Mesothelial cell of epicardium (in vitro differentiated cells): ENCODE results near the gene LPAR5. TPM values are rescaled to one million over a fixed set of nuclear protein-coding genes. Genes with fewer than 3 reads are reported as not detected.
"Not testable (repeated sequence)": the region's sequence is repeated elsewhere in the genome, so short reads cannot be mapped to it uniquely, and the experiment has no call there.

Experiments
- DNase-seq, 2 experiments: peaks; one replicate each; pipeline ENCODE4 v3.0.0; 2021; ENCODE audit warnings: low spot score in 2 of 2; ENCODE audit not compliant: unreplicated experiment in 2 of 2
- H3K27ac Mint-ChIP-seq: 2 replicates; pipeline ENCODE4 v1.8.0; 2021; ENCODE audit warnings: mixed read lengths
- H3K27me3 Mint-ChIP-seq: 2 replicates; pipeline ENCODE4 v1.8.0; 2021; ENCODE audit warnings: low read depth, mixed read lengths
- H3K36me3 Mint-ChIP-seq: 2 replicates; pipeline ENCODE4 v1.8.0; 2021; ENCODE audit warnings: mixed read lengths
- H3K4me1 Mint-ChIP-seq: 2 replicates; pipeline ENCODE4 v1.8.0; 2021; ENCODE audit warnings: mixed read lengths
- H3K4me3 Mint-ChIP-seq: 2 replicates; pipeline ENCODE4 v1.8.0; 2021; ENCODE audit warnings: mild to moderate bottlenecking, moderate library complexity, mixed read lengths
- H3K9me3 Mint-ChIP-seq: 2 replicates; pipeline ENCODE4 v1.8.0; 2021; ENCODE audit warnings: mixed read lengths
- total RNA-seq: library from RNA; stranded (reverse); gene quantifications from 3 replicates; pipeline ENCODE4 v1.2.1, GENCODE V29; 2021
- TF ChIP-seq, protein P1 (sequence below): fragments of 200-600 bp; sonication (generic); IDR thresholded peaks from one replicate; pipeline ENCODE4 v1.5.0; 2021; ENCODE audit warnings: antibody characterized with exemption; ENCODE audit not compliant: unreplicated experiment

Gene LPAR5
- total RNA-seq, 1 donor from 2014 or later, result 1.3 TPM

DNA sequence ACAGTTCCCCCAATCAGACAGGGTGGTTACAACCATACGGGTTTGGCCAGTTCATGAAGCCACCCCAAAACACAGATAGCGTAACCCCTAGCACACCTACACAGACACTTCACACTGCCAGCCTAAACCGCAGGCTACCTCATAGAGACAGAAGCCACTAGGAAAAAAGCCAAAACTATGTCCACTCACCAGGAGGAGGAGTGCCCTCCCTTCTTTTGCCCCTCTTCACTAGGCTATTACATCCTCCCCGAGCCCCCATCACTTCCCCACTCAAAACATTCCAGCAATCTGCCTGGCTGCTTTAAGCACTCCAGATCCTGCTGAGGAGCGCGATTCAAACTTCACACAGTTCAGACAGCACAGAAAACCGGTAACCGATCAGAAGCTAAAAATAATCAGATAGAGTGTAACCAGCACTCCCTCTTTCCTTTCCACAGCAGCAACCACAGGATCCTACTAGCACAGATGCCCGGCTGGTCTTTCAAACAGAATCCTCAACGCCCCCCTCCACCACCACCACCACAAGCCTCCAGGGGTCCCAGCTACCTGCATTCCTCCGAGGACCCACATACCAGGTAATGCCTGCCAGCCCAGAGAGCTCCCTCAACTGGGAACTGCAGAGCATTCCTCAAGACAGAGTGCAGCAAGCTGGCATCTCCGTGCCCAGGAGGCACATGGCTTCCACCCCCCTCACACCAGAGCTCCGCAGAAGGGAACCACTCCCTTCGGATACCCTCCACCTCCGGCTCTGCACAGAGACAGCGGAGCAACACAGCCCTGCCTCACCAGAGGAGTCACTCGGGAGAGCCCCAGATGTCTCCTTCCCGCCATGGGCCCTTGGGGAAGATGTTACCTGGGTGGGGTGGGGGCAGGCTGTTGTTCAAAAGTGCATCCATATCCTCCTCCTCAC, 30.1 kb downstream of the LPAR5 start:
- Mint-ChIP-seq H3K4me1 (peaks cover 32% of the 10 kb centered on the region), H3K9me3 (no peaks in the 10 kb centered on the region), H3K27me3 (no peaks in the 10 kb centered on the region), H3K36me3 (peaks cover 18% of the 10 kb centered on the region), H3K4me3 (no peak overlapping the region), H3K27ac (peak overlapping the region; percentile 84)
- TF ChIP-seq, protein P1, sequence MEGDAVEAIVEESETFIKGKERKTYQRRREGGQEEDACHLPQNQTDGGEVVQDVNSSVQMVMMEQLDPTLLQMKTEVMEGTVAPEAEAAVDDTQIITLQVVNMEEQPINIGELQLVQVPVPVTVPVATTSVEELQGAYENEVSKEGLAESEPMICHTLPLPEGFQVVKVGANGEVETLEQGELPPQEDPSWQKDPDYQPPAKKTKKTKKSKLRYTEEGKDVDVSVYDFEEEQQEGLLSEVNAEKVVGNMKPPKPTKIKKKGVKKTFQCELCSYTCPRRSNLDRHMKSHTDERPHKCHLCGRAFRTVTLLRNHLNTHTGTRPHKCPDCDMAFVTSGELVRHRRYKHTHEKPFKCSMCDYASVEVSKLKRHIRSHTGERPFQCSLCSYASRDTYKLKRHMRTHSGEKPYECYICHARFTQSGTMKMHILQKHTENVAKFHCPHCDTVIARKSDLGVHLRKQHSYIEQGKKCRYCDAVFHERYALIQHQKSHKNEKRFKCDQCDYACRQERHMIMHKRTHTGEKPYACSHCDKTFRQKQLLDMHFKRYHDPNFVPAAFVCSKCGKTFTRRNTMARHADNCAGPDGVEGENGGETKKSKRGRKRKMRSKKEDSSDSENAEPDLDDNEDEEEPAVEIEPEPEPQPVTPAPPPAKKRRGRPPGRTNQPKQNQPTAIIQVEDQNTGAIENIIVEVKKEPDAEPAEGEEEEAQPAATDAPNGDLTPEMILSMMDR, result no peak
- DNase-seq, result peak in 1 of 2 experiments; percentile 45

DNA sequence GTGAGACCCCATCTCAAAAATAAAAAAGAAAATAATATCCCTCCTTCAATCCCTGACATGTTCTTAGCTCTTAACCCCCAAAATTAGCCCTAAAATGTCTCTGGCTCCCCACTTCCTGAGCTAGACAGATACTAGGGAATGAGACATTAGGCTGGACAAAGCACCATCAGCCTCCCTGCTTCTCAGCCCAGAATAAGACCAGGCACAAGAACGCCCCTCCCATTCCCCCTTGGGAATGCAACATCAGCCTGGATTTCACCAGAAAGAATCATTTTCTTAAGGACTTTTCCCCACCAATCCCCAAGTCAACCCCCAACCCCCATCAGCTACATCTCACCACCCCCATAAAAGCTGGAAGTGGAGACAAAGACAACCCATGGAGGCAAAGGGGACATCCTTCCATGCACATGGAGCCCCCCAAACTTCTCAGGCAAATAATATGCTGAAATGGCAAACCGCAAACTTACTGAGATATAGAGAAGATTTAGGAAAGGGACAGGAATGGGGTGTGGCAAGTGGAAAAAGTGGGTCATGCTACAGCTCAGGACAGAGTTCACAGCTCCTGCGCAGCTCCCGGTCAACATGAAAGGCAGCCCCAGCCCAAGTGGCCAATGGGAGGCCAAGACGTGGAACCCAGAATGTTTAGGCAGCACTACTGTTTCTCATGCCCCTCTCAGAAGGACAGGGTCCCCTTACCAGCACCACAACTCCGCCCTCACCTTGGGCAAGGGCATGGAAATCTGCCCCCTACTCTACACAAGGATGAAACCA, 31.3 kb downstream of the LPAR5 start:
- Mint-ChIP-seq H3K4me3 (no peak overlapping the region), H3K4me1 (peaks cover 32% of the 10 kb centered on the region), H3K27ac (peak overlapping the region; percentile 84), H3K36me3 (peaks cover 26% of the 10 kb centered on the region), H3K9me3 (no peaks in the 10 kb centered on the region), H3K27me3 (no peaks in the 10 kb centered on the region)
- TF ChIP-seq, protein P1, result no peak
- no peak for DNase-seq

DNA sequence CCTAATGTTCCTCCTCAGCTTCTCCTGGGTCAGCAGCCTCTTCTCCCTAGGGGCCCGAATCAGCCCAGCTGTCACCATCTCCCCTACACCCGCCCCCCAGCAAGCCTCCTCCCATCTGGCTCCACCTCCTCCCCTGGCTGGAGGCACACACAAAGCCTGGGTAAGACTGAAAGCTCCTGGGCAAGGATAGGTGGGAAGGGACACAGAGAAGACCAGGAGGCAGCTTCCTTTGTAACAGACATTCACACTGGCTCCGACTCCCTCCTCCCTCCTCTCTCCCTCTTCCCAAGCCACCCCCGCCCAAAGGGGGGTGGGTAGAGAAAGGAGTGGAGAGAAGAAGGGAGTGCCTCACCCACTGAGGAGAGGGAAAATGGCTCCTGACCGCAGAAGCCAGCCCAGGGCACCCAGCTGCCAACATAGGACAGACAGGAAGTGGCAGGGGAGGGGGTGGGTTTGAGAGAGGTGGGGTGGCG, 32.6 kb downstream of the LPAR5 start:
- H3K36me3 Mint-ChIP-seq, result peaks cover 33% of the 10 kb centered on the region
- H3K9me3 Mint-ChIP-seq, result no peaks in the 10 kb centered on the region
- H3K27me3 Mint-ChIP-seq, result no peaks in the 10 kb centered on the region
- TF ChIP-seq, protein P1, result no peak
- peak overlapping the region; percentile 81 for H3K27ac Mint-ChIP-seq
- peaks cover 32% of the 10 kb centered on the region for H3K4me1 Mint-ChIP-seq
- no peak overlapping the region for H3K4me3 Mint-ChIP-seq
- DNase-seq, result no peak

DNA sequence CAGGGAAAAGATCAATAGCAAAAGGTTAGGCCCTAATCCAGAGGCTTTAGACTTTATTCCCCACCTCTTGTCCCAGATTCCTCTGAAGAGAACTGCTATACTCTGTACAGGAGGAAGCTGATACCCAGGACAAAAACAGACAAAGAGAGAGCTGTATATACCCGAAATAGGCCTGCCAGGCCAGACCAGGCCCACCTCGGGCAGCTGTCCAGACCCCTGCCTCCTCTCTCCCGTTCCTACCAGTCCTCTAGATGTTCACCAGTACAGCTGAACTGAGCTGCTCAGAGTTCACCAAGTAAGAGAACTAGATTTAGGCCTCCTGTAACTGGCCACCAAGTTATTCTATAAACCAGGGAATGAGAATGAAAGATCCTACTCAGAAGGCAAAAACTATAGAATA, 33.2 kb downstream of the LPAR5 start:
- no peak for DNase-seq
- peaks cover 38% of the 10 kb centered on the region for H3K36me3 Mint-ChIP-seq
- H3K4me1 Mint-ChIP-seq, result peaks cover 32% of the 10 kb centered on the region
- H3K27ac Mint-ChIP-seq, result no peak overlapping the region
- no peaks in the 10 kb centered on the region for H3K27me3 Mint-ChIP-seq
- TF ChIP-seq, protein P1, result no peak
- no peak overlapping the region for H3K4me3 Mint-ChIP-seq
- H3K9me3 Mint-ChIP-seq, result no peaks in the 10 kb centered on the region

DNA sequence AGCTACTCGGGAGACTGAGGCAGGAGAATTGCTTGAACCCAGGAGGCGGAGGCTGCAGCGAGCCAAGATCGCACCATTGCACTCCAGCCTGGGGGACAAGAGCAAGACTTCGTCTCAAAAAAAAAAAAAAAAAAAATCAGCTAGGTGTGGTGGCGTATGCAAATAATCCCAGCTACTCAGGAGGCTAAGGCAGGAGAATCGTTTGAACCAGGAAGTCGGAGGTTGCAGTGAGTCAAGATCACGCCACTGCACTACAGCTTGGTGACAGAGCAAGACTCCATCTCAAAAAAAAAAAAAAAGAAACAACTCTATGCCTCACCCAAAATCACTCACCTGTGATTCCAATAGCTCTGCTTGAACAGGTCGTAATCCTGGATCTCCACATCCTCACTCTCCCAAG, 40.1 kb downstream of the LPAR5 start:
- H3K4me1 Mint-ChIP-seq, DNase-seq, H3K27ac Mint-ChIP-seq, H3K4me3 Mint-ChIP-seq, H3K9me3 Mint-ChIP-seq, H3K27me3 Mint-ChIP-seq: not testable (repeated sequence)
- H3K36me3 Mint-ChIP-seq, result peaks cover 64% of the 10 kb centered on the region

DNA sequence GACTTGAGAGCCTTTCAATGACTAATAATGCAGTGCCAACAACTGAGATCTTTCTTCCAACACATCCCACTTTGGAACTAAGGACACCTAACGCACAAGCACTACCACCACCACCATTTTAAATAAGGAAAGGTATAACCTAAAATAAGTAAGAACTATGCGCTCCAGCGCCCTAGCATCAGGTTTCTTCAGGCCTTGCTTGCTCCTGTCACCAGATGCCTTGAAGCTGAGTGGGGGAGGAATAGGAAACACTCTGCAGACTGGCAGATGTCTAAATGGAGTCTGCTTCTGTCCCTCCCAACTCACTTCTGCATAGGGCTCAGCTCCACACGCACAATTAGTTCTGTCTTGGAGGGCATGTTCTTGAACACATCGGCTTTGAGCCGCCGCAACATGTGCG, 43.7 kb downstream of the LPAR5 start:
- H3K36me3 Mint-ChIP-seq, result peaks cover 61% of the 10 kb centered on the region
- H3K27me3 Mint-ChIP-seq, result no peaks in the 10 kb centered on the region
- H3K9me3 Mint-ChIP-seq, result no peaks in the 10 kb centered on the region
- DNase-seq, result no peak
- H3K4me3 Mint-ChIP-seq, result no peak overlapping the region
- no peaks in the 10 kb centered on the region for H3K4me1 Mint-ChIP-seq
- H3K27ac Mint-ChIP-seq, result no peak overlapping the region
- TF ChIP-seq, protein P1, result no peak

DNA sequence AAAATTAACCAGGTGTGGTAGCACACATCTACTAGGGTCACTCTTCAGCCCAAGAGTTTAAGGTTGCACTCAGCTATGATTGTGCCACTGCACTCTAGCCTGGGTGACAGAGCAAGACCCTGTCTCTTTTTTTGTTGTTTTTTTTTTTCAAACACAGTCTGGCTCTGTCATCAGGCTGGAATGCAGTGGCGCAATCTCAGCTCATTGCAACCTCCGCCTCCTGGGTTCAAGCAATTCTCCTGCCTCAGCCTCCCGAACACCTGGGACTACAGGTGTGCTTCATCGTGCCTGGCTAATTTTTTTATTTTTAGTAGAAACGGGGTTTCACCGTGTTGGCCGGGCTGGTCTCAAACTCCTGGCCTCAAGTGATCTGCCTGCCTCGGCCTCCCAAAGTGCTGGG, 49.2 kb downstream of the LPAR5 start:
- H3K4me1 Mint-ChIP-seq, H3K27ac Mint-ChIP-seq, DNase-seq, H3K9me3 Mint-ChIP-seq, H3K4me3 Mint-ChIP-seq, H3K27me3 Mint-ChIP-seq: not testable (repeated sequence)
- peaks cover 45% of the 10 kb centered on the region for H3K36me3 Mint-ChIP-seq
